Activated T-cell treated with anti-CD3 and anti-CD28 coated beads for 24 hours (primary cell): ENCODE data around the gene TPP1.

Source experiments
- DNase-seq: peaks from one replicate; pipeline ENCODE4 v3.0.0-alpha.2; 2020; ENCODE audit warnings: low read depth

The TPP1 gene

DNA sequence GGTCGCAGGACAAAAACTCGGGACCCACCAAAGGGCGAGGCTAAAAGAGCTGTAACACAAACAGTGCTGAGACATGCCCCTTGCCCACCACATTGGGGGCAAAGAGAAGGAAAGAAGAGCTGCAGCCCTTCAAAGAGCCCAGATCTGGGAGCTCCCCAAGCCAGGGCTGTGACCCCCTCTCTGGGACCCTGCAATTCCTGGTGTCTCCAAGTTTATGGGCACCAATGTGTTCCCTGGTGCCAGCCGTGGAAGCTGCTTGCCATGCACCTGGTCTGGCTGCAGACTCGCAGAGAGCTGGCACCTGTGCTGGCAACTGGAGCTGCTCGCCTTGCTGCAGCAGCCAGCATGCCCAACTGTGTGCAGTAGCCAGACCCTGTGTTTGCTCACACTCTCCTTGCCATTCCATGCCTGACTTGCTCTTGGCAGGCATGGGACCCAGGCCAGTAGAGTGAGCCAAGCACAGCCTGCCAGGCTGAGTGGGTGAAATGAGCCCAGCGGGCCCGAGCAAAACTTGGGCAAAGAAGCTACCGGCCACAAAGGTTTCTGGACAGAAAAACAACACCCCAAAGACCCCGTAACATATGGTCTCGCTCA is 31.8 kb downstream of the TPP1 start:
- no peak for DNase-seq

DNA sequence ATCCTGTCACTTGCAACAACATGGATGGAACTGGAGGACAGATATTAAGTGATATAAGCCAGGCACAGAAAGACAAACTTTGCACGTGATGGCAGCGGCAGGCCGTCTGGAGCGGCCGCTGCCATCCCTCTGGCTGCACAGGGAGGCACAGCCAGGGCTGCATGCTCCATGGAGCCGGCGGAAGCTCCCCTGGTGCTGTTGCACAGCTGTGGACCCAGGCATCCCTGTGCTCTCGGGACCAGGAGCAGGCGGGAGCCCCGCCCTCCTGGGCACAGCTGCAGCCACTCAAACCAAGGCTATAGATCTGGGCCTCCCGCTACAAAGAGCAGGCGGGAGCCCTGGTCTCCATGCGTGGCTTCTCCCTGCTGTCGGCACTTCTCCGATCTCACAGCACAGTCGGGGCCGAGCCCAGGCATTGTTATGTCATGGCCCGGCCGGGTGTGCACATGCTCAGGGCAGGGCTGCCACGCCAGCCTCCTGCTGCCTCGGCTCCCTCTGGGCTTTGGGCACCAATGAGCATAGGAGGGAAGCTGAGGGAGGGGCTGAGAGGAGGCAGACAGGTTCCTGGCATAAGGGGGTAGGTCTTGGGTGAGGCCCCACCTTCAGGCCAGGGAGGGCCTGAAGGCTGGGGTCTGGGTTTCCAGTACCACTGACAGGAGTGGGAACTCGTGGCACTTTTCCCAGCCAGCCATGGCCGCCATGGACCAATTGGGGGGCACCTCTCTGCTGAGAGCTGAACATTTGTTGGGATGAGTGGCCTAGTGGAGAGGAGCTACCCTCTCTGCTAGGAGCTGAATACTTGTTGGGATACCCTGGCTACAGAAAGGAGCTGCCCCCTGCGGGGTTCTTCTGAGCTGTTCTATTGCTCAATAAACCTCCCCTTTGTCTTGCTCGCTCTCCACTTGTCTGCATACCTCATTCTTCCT is 32.5 kb downstream of the TPP1 start:
- no peak for DNase-seq

DNA sequence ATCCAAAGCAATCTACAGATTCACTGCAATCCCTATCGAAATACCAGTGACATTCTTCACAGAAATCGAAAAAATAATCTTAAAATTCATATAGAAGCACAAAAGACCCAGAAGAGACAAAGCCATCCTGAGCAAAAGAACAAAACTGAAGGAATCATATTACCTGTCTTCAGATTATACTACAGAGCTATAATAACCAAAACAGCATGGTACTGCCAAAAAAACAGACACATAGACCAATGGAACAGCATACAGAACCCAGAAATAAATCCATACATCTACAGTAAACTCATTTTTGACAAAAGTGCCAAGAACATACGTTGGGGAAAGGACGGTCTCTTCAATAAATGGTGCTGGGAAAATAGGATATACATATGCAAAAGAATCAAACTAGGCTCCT is 34.7 kb downstream of the TPP1 start:
- DNase-seq: no peak

DNA sequence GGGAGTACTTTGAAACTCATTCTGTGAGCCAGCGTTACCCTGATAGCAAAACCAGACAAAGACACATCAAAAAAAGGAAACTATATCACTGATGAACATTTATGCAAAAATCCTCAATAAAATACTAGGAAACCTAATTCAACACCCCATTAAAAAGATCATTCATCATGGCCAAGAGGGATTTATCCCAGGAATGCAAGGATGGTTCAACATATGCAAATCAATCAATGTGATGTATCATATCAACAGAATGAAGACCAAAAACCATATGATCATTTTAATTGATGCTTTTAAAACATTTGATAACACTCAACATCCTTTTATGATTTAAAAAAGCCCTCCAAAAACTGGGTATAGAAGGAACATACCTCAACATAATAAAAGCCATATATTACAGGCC is 35.6 kb downstream of the TPP1 start:
- no peak for DNase-seq

DNA sequence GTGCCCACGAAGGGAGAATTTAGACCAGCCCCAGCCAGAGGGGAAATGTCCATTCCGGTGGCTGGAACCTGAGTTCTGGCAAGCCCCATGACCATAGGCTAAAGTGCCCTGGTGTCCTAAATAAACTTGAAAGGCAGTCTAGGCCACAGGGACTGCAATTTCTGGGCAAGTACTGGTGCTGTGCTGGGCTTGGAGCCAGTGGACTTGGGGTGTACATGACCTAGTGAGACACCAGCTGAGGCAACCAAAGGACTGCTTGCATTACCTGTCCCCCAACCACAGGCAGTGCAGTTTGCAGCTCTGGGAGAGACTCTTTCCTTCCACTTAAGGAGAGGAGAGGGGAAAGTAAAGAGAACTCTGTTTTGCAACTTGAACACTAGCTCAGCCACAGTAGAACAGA is 39.5 kb downstream of the TPP1 start:
- no peak for DNase-seq

DNA sequence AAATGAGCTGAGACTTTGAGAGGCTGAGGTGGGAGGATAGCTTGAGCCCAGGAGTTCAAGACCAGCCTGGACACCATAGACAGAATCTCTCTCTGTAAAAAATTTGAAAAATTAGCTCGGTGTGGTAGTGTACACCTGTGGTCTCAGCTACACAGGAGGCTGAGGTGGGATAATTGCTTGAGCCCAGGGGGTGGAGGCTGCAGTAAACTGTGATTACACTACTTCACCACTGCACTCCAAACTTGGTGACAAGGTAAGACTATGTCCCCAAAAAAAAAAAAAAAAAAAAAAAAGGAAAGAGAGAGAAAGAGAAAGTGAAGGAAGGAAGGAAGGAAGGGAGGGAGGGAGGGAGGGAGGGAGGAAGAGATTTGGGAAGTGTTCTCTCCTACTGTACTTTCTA is 41.1 kb downstream of the TPP1 start:
- no peak for DNase-seq

DNA sequence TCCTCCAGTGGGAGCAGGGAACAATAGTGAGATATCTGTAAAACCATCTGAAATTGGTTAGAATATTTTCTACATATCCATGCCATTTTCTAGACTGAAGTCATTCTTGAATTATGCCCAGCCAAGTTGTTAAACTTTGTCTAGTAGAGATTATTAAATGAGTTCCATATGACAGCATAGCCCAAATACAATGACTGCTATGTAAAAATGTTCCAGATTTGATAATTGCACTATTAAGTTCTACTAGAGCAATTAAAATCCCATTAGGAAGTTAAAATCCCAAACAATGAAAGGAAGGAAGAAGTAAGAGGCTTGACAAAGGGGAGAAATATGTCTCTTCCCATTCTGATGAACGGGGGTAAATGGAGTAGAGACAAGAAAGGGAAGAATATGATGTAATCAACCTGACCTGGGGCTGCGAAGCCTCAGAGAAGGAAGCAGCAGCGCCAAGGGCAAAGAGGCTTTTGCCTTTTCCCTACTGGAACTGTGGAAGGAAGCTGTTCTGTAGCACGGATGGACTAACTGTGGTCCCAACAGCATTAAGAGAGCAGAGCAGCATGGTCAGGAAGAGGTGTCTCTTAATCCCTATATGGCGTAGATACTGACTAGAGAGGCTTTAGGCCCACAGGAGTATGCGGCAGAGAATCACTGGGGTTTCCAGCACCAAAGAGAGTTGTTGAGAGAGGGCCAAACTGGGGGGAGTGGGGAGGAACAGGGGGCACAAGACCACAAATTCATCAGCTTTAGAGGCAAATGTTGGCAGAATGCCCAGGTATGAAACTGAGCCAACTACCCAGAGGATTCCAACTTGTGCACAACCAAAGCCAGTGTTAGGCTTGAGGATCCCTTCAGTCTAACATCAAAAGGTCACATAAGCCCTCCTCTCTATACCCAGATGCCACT is 42.5 kb downstream of the TPP1 start:
- no peak for DNase-seq

DNA sequence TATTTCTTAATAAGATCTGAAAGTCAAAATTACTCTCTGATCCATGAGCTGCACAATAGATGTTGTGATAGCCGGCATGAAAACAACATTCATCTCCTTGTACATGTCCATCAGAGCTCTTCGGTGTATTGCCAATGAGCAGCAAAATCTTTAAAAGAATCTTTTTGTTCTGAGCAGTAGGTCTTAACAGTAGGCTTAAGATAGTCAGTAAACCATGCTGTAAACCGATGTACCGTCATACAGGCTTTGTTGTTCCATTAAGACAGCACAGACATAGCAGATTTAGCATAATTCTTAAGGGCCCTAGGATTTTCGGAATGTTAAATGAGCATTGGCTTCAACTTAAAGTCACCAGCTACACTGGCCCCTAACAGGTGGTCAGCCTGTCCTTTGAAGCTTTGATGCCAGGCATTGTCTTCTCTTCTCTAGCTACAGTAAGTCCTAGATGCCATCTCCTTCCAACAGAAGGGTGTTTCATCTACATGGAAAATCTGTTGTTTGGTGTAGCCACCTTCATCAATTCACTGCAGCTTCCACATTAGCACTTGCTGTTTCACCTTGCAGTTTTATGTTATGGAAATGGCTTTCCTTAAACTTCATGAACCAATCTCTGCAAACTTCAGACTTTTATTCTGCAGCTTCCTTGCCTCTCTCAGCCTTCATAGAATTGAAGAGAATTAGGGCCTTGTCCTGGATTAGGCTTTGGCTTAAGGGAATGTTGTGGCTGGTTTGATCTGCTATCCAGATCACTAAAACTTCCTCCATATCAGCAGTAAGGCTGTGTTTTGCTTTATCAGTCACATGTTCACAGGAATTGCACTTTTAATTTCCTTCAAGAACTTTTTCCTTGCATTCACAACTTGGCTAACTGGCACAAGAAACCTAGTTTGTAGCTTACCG is 44.2 kb downstream of the TPP1 start:
- no peak for DNase-seq

DNA sequence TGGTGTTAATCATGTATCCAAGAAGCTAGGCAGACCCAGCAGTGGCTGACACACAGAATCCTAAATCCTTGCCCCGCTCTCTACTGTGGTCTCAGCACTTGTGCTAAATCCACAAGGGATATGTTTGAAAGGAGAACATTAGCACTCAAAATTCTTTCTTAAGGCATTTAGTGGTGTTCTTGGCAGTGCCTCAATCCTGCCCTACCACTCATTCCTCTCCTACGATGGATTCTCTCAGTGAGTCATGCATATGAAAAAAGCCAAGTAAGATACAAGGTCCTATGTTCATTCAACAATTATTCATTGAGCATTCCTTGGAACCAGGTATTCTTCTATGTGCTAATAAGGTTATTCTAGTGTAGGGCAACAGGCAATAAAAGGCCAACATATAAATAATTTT is 47.0 kb downstream of the TPP1 start:
- no peak for DNase-seq

DNA sequence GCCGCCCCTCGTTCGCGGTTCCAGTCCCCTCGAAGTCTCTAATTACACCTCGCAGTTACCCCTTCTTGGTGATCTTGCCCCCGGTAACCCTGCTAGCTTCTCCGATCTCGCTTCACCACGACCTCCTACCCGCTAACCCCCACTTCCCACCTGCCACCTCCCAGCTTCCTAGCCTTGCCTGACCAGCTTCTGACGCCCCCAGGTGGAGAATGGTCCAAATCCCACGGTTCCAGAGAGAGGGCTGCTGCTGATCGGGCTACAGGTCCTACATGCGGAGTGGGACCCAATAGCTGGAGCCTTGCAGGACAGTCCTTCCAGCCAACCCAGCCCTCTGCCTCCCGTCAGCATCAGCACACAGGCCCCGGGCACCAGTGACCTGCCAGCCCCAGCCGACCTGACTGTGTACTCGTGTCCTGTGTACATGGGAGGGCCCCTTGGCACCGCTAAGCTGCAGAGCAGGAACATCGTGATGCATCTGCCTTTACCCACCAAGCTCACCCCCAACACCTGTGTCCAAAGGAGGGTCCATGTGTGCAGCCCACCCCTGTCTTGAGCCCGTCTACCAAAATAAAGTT is 47.7 kb downstream of the TPP1 start:
- DNase-seq: no peak

DNA sequence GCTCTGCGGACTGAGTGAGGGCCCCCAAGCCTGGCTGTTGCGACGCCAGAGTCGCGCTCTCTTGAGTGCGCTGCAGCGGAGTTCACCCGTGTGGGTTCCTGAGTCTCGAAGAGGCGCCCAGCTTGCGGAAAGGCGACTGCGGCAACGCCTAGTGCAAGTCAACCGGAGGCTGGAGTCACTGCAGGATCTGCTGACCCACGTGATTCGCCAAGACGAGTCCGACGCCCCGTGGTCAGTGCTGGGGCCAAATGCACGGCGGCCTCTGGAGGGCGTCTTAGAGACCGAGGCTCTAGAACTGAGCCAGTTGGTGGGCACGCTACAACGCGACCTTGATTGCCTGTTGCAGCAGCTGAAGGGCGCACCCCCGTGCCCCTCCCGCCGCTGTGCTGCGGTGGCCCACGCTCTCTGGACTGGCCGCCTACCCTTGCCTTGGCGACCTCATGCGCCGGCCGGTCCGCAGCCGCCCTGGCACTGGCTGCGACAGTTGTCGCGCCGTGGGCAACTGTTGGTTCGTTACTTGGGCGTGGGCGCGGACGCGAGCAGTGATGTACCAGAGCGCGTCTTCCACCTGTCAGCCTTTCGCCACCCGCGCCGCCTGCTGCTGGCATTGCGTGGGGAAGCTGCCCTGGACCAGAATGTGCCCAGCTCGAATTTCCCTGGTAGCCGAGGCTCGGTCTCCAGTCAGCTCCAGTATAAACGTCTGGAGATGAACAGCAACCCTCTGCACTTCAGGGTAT is 48.4 kb downstream of the TPP1 start:
- DNase-seq: no peak

DNA sequence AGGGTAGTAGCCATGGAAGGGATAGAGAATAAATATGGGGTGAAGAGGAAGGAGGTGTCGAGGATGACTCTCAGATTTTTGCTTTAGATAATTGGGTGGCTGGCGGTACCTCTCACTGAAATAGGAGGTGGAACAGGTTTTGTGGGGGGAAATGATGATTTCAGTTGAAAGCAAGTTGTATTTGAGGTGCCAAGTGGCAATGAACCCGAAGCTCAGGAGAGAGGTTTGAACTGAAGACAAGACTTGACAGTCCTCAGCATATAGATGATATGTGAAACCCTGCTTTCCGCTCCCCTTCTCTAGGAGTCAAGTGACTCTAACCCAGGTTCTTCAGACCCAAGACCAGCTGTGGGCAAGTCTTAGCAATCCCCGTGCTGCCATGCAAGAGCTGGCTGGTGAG is 49.5 kb downstream of the TPP1 start:
- DNase-seq: no peak

DNA sequence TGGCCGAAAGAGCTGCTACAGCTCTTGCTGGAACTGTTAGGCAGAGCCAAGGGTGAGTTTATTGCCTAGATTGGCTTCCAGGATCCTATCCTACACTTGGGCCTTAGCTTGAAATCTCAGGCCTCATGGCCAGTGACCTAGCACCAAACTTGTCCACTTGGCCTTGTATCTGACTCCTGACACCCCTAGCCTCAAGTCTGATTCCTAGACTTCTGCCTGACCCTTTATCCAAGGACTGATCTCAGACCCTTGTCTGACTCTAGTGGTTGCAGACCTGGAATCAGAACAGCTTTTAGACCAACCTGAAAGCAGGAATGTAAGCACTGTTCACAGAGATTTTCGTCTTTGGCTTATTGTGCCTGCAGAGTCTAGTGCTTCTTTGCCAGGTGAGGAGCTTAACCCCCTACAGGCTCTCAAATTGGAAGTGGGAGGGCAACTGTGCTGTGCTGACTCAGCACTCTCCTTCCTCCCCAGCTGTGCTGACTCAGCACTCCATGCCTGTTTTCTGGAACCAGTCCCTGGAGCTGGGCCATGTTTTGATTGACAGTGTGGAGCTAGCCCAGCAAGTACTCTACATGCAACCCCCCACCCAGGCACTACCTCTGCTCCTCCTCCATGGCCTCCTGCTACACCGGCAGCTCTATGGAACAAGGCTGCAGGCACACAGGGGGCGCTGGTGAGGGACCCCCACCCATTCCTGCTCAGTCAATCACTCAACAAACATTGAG is 50.9 kb downstream of the TPP1 start:
- no peak for DNase-seq

DNA sequence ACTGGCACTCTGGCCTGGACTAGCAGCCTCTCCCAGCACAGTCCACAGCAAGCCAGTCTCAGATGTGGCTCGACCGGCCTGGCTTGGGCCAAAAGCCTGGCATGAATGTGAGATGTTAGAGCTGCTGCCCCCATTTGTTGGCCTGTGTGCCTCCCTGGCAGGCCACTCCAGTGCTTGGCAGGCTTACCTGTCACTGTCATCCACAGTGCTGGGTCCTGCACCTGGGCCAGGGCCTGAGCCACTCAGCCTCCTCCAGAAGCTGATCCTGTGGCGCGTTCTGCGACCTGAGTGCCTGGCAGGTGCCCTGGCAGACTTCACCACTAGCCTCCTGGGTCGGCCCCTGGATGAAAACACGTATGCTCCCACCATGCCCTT is 51.9 kb downstream of the TPP1 start:
- no peak for DNase-seq

DNA sequence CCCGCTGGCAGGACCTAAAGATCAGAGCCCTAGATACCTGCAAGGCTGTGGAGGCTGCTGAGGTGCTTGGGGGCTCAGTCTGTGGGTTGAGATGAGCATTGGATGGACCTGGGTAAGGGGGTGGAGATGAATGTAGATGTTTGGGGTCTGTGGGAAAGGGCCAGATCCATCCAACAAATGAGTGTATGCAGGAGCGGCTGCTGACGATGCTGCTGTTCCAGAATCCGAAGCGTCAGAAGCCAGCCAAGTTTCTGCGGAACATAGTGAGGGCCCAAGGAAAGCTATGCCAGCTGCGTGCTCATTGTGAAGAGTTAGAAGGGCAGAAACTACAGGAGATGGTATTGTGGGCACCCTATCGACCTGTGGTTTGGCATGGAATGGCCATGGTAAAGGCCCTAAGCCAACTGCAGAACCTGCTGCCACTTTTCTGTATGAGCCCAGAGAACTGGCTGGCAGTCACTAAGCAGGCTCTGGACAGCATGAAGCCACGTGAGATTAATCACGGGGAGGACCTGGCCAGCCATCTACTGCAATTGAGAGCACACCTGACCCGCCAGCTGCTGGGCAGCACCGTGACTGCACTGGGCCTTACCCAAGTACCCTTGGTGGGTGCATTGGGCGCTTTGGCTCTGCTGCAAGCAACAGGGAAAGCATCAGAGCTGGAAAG is 52.4 kb downstream of the TPP1 start:
- no peak for DNase-seq

DNA sequence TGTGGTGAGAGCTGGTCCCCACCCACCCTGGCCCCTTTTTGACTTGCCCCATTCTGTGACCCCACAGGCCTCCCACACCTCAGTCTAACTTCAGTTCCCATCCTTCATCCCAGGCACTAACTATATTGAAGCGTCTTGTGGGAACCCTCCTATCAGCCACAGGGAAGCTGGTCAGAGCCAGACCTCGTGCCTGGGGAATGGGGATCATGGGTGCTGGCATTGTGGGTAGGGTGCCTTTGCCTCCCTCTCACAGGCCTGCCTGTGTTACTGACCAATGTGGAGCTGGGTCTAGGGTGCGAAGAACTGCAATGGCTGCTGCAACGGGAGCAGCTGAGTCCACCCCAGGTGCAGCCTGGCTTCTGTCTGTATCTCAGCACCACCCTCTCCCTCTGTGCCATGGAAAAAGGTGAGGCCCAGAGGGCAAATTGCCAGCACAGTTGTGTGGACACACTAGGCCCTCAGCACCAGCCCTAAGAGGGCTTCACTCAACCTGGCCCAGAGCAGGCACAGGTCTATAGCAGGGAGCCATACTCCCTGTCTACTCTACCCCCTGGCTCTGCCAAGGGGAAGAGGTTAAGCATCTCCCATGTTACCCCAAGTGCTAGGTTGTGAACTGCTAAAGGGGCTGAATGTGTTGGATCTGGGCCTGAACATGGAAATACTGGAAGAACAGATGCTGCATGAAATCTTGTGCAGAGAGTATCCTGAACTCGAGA is 53.1 kb downstream of the TPP1 start:
- no peak for DNase-seq

DNA sequence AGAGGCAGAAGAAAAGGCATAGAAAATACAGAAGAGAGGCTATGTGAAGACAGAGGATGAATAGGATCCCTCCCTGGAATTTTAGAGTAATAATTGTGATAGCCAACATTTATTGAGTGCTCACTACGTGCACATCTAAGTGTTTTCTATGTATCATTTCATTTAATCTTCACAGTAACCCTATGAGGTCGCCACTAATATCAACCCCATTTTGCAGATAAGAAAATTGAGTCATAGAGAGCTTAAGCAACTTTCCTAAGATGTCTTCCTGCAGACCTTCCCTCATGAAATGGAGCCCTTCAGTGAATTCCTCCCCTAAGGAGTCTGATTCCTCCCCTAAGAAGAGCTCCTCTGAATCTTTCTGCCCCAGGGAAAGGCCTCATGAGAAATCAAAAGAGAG is 53.9 kb downstream of the TPP1 start:
- DNase-seq: no peak

DNA sequence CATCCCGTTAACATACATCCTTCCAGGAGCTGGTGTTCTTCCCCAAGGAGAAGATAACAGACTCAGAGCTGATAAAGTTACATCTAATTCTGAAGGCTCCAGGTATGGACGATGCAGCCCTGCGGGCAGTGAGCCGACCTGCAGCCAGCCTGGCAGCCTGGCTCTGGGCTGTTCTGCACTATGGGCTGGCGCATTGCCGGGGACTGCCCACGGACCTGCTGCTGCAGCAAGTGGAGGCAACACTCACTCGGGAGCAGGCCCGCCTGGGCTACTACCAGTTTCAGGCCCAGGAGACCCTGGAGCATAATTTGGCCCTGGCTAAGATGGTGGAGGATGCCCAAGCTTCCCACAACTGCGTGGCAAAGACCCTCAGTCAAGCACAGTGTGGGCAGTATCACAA is 55.6 kb downstream of the TPP1 start:
- DNase-seq: no peak

DNA sequence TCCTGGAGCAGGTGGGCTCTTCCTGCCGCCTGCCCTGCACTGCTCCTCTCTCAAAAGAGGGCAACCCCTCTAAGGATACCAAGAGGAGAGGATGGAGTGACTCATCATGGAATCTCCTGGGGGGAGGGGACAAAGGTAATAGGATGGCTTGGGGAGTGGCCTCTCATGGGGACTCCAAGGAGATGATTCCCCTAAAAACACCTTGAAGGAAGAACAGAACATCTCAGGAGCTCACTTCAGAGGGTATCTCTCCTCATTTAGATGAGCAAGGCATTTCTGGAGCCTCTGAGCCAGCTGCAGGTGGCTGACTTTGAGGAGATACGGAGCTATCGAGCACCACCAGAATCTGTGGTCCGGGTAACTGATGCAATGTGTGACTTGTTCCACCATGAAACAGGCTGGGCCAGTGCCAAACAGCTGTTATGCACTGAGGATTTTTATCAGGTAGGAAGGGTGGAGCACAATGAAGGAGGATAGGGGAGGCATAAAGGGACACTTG is 56.1 kb downstream of the TPP1 start:
- no peak for DNase-seq
